HG03108 (cell line): Measurements from ENCODE around the gene CD27.
A peak's percentile ranks its signal among the peaks of the same experiment; 100 is the strongest.

Experiments used
- ATAC-seq: cut with Tn5 transposase; IDR thresholded peaks from one replicate; pipeline ENCODE4 v1.9.1; 2021; ENCODE audit warnings: moderate library complexity; ENCODE audit not compliant: unreplicated experiment

CD27 gene

GRCh38 chr12:6434205-6435140 lies 10.3 kb upstream of the CD27 start:
- ATAC-seq = no peak

DNA sequence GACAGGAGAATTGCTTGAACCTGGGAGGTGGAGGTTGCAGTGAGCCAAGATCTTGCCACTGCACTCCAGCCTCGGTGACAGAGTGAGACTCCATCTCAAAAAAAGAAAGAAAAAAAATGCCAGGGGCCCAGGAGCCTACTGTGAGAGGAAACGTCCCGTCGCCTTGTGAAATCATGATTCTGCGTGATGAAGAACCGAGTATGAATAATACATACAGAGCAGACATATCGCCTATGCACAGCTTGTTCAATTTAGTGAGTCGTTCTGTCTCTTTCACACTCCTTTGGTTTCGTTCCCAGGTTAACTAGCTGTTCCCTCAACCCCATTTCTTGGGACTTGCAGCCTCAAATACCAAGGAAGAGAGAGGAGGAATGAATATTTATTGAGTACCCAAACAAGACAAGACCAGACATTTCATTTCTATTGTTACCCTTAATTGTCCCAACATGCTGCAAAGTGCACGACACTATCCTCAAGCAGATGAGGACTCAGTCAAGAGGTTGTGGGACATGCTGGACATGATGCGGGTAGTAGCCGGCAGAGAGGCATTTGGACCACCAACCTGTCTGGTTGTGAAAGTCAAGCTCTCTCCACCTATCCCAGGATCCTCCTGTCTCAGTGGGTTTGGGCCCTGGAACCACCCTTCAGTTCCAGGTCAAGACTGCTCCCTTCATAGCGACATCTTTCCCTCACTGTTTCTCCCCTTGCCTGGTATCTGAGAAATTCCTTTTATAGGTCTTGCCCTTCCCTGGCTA lies 8.6 kb upstream of the CD27 start:
- no peak for ATAC-seq

DNA sequence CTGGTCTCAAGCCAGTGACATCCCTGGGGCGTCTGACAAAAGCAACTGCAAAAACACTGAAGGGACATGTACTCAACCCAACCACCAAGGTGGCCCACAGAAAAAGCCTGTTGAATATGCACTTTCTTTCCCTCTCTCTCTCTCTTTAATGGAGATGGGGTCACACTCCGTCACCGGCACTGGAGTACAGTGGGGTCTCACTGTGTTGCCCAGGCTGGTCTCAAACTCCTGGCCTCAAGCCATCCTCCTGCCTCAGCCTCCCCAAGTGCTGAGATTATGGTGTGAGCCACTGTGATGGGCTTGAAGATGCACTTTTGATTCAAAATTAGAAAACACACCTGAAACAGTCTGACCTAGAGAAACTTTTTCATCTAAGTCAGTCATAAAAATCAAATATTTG lies 7.2 kb upstream of the CD27 start:
- no peak for ATAC-seq

GRCh38 chr12:6438345-6438744 lies 6.4 kb upstream of the CD27 start:
- ATAC-seq = no peak

DNA sequence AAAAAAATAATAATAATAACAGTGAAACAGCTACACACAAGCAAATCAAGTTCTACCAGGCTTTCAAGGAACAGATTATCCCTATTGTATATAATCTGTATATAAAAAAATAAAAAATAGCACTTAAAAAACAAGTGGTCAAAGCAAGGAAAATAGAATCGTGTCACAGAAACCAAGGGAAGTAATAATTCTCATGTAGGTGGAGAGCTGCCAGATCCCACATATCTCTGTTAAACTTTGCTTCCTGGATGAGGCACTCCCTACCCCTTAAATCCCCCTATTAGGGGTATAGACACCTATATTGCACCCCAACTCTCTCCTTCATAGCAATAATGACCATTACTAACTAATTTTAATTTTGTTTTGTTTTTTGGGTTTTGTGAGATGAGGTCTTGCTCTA lies 4.4 kb upstream of the CD27 start:
- ATAC-seq = no peak

DNA sequence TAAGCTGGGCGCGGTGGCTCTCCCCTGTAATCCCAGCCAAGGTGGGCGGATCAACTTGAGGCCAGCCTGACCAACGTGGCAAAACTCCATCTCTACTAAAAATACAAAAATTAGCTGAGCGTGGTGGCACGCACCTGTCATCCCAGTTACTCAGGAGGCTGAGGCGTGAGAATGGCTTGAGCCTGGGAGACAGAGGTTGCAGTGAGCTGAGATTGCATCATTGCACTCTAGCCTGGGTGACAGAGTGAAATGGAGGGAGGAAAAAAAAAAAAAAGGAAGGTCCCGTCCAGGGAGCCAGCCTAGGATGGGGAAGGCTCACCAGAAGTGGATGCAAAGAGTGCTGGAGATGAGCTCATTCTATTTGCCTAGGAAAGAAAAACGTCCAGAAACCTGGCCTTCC lies 1.9 kb upstream of the CD27 start:
- no peak for ATAC-seq

GRCh38 chr12:6443361-6443983 lies 1.3 kb upstream of the CD27 start:
- ATAC-seq = peak; percentile 35

- ATAC-seq = no peak
Observed at GRCh38 chr12:6444031-6444430, 724 bp upstream of the CD27 start.

GRCh38 chr12:6450091-6450868 lies 5.5 kb downstream of the CD27 start:
- no peak for ATAC-seq

GRCh38 chr12:6450869-6451347 lies 6.2 kb downstream of the CD27 start:
- no peak for ATAC-seq

GRCh38 chr12:6451348-6452244 lies 6.8 kb downstream of the CD27 start, which contains the start of gene TAPBPL:
Gene TAPBPL, plus strand, starts transcription at chr12:6452042. Its CDS starts 207 bp downstream, at chr12:6452249.
- ATAC-seq = peak; percentile 60

DNA sequence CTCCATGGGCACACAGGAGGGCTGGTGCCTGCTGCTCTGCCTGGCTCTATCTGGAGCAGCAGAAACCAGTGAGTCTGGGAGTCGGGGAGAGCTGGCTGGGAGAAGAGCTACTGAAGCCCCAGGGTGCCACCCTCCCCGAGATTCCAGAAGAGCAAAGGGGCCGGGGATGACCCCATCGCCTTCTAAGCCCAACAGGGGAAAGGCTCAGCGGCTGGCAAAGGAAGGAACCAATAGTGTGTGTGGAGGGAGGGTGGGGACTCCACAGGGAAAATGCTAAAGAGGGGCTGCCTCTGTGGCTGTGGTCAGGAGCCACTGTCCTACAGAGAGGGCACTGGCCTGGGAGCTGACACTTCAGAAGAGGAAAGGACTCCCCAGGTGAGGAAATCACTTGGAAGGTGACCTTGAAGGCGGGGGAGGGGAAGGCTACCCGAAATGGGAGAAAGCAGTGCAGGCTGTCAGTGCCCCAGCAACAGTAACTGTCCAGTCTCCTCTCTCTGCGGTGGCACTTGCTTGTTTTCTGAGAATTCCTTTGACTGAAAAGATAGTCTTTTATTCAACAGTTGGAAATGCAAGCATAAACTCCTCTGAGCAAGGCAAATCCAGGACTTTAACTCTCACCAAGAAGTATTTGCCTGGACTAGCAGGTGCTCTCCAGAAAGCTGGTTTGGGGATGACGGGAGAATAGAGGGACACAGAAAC lies 7.6 kb downstream of the CD27 start:
- ATAC-seq = no peak

- no peak for ATAC-seq
Observed at GRCh38 chr12:6452944-6453630, 8.3 kb downstream of the CD27 start.

DNA sequence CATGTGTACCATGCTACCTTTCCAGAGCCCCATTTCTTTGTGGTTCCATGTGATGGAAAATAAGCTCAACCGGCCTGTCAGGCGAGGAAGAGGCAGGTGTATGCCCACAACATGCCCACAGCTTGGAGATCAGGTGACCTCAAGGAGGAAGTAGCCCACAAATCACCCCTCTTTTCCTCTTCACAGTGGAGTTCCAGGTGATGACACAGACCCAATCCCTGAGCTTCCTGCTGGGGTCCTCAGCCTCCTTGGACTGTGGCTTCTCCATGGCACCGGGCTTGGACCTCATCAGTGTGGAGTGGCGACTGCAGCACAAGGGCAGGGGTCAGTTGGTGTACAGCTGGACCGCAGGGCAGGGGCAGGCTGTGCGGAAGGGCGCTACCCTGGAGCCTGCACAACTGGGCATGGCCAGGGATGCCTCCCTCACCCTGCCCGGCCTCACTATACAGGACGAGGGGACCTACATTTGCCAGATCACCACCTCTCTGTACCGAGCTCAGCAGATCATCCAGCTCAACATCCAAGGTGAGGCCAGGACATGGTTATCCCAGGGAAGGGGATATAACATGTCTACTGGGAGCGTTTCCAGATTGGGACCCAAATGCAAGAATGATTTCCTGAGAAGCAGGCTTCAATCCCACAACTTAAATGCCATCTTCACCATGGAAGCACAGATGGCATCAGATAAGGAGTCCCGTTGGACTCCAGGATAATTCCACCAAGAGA lies 12.6 kb downstream of the CD27 start:
- no peak for ATAC-seq

- ATAC-seq = no peak
Observed at GRCh38 chr12:6458281-6459003, 13.7 kb downstream of the CD27 start.

GRCh38 chr12:6459004-6459337 lies 14.2 kb downstream of the CD27 start:
- ATAC-seq = no peak

DNA sequence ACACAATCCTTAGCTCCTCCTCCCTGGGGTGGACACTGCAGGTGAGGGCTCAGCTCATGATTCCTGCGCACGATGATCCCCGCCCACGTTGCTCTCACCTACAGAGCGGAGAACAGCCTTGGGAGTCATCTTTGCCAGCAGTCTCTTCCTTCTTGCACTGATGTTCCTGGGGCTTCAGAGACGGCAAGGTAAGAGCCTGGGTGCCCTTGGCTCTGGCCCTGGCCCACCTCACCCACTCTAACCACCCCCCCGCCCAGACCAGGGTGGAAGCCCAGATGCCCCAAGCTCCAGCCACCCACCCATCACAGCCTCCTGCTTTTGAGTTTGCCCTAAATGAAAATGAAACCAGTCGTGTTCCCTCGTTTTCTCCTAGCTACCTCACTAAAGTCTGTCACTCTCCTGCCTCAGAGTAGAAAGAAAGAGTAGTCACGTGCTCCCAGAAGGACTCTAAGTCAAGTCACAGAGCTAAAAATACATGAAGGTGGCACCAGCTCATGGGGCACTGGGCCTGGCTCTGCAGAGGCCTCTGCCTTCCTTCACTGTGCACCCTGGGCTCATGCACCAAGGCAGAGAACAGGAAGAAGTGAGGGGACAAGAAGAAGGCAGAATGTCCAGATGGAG lies 16.1 kb downstream of the CD27 start:
- ATAC-seq = no peak
